NCI-H226 (cell line): ENCODE measurements around the gene SHANK1.

Experiments used
- DNase-seq: peaks from one replicate; pipeline ENCODE4 v3.0.0-alpha.2; 2015

SHANK1 gene

GRCh38 chr19:50658441-50659317 is 60.9 kb downstream of the SHANK1 start:
- peak; percentile 71 for DNase-seq

GRCh38 chr19:50657712-50658440 is 61.7 kb downstream of the SHANK1 start:
- DNase-seq: peak; percentile 98

GRCh38 chr19:50657222-50657669 is 62.4 kb downstream of the SHANK1 start:
- DNase-seq: no peak

GRCh38 chr19:50654882-50655281 is 64.7 kb downstream of the SHANK1 start:
- DNase-seq: no peak

- DNase-seq: no peak
These were observed 66.9 kb downstream of the SHANK1 start for GRCh38 chr19:50652722-50653121.

GRCh38 chr19:50651174-50651573 is 68.4 kb downstream of the SHANK1 start:
- DNase-seq: no peak

GRCh38 chr19:50649433-50650391 is 69.9 kb downstream of the SHANK1 start, which contains the start of gene C19orf81:
C19orf81 (plus strand) TSS chr19:50649445; CDS start chr19:50649445, 0 bp downstream.
- peak; percentile 29 for DNase-seq

- no peak for DNase-seq
These were observed 70.9 kb downstream of the SHANK1 start for GRCh38 chr19:50648659-50649058.

GRCh38 chr19:50647879-50648615 is 71.6 kb downstream of the SHANK1 start:
- no peak for DNase-seq

- peak; percentile 81 for DNase-seq
These were observed 73.4 kb downstream of the SHANK1 start for GRCh38 chr19:50646074-50646807.

GRCh38 chr19:50645107-50645506 is 74.5 kb downstream of the SHANK1 start:
- no peak for DNase-seq

GRCh38 chr19:50644315-50644915 is 75.2 kb downstream of the SHANK1 start:
- DNase-seq: no peak

- no peak for DNase-seq
These were observed 79.2 kb downstream of the SHANK1 start for GRCh38 chr19:50640368-50640767.

GRCh38 chr19:50639121-50640112 is 80.2 kb downstream of the SHANK1 start, which contains the start of gene SYT3:
SYT3 (minus strand) TSS chr19:50639881; CDS start chr19:50637411, 2,470 bp downstream.
- DNase-seq: no peak

GRCh38 chr19:50638600-50638999 is 81.0 kb downstream of the SHANK1 start:
- no peak for DNase-seq

GRCh38 chr19:50636317-50637085 is 83.1 kb downstream of the SHANK1 start:
- no peak for DNase-seq

- no peak for DNase-seq
These were observed 85.6 kb downstream of the SHANK1 start for GRCh38 chr19:50633973-50634372.

- DNase-seq: no peak
These were observed 86.2 kb downstream of the SHANK1 start for GRCh38 chr19:50633359-50633758.
